PC-3 (cell line): ENCODE measurements around the gene MRM2. TPM values are rescaled to one million over a fixed set of nuclear protein-coding genes. Genes with fewer than 3 reads are reported as not detected.

Source experiments
- ATAC-seq: fragments of 200-7000 bp; cut with Tn5 transposase; 2 replicates; pipeline ENCODE4 v1.9.1; 2020; ENCODE audit warnings: mild to moderate bottlenecking, moderate library complexity
- BruUV-seq: library from RNA; stranded (reverse); fragments of 400-500 nt; replicated peaks from 2 replicates; lab custom pipeline; 2021; lab: Mats Ljungman, UMichigan
- CTCF ChIA-PET: fragments of 300-600 bp; sonication (Branson Sonifier 250); formaldehyde crosslinking; loops from one replicate; lab custom pipeline; 2022; ENCODE audit warnings: antibody characterized with exemption; lab: Charles Lee
- POLR2A ChIA-PET: fragments of 300-600 bp; sonication (Branson Sonifier 250); formaldehyde crosslinking; loops from one replicate; lab custom pipeline; 2022; ENCODE audit warnings: antibody characterized with exemption; ENCODE audit not compliant: unreplicated experiment; lab: Charles Lee
- DNase-seq: peaks from one replicate; pipeline ENCODE4 v3.0.0-alpha.2; 2015
- H2AFZ ChIP-seq: fragments of 300-600 bp; sonication (generic); 2 replicates; pipeline ENCODE4 v1.6.0; 2016; ENCODE audit warnings: antibody characterized with exemption, low read length
- H3F3A ChIP-seq: fragments of 300-600 bp; sonication (generic); one replicate; pipeline ENCODE4 v1.6.0; 2017; ENCODE audit warnings: antibody characterized with exemption, low read length, control low read depth, mild to moderate bottlenecking; ENCODE audit not compliant: unreplicated experiment
- H3K27ac ChIP-seq: fragments of 300-600 bp; sonication (generic); 2 replicates; pipeline ENCODE4 v1.5.1; 2016; ENCODE audit warnings: mild to moderate bottlenecking, low read length
- H3K27me3 ChIP-seq: fragments of 300-600 bp; sonication (generic); 2 replicates; pipeline ENCODE4 v1.6.1; 2016; ENCODE audit warnings: low read length, mixed read lengths
- H3K36me3 ChIP-seq: fragments of 300-600 bp; sonication (generic); 2 replicates; pipeline ENCODE4 v1.6.1; 2016; ENCODE audit warnings: low read depth, mixed run types, low read length, mixed read lengths
- H3K4me1 ChIP-seq: fragments of 300-600 bp; sonication (generic); 2 replicates; pipeline ENCODE4 v1.5.1; 2016; ENCODE audit warnings: low read length; ENCODE audit not compliant: insufficient read depth
- H3K4me2 ChIP-seq: fragments of 300-600 bp; sonication (generic); 2 replicates; pipeline ENCODE4 v1.6.0; 2016; ENCODE audit warnings: low read length
- H3K4me3 ChIP-seq: fragments of 300-600 bp; sonication (generic); 2 replicates; pipeline ENCODE4 v1.5.1; 2016; ENCODE audit warnings: mild to moderate bottlenecking, low read length, mixed read lengths
- H3K79me2 ChIP-seq: fragments of 300-600 bp; sonication (generic); 2 replicates; pipeline ENCODE4 v1.6.1; 2017; ENCODE audit warnings: low read length, mixed read lengths
- H3K9ac ChIP-seq: fragments of 300-600 bp; sonication (generic); 2 replicates; pipeline ENCODE4 v1.6.0; 2016; ENCODE audit warnings: mild to moderate bottlenecking, low read length
- H3K9me2 ChIP-seq: fragments of 300-600 bp; sonication (generic); replicated peaks from 2 replicates; pipeline ENCODE4 v1.6.1; 2016; ENCODE audit warnings: mixed run types, low read length, mixed read lengths
- H3K9me3 ChIP-seq: fragments of 300-600 bp; sonication (generic); 2 replicates; pipeline ENCODE4 v1.6.1; 2016; ENCODE audit warnings: low read length, mixed read lengths
- H4K20me1 ChIP-seq: fragments of 300-600 bp; sonication (generic); 2 replicates; pipeline ENCODE4 v1.6.1; 2016; ENCODE audit warnings: low read length, mixed read lengths
- CTCF ChIP-seq: fragments of 300-600 bp; sonication (generic); conservative IDR thresholded peaks from 2 replicates; pipeline ENCODE4 v1.5.1; 2017; ENCODE audit warnings: antibody characterized with exemption, low read depth, mild to moderate bottlenecking, low read length
- EZH2 ChIP-seq: fragments of 300-600 bp; sonication (generic); IDR thresholded peaks from one replicate; pipeline ENCODE4 v1.6.1; 2017; ENCODE audit warnings: antibody characterized with exemption, mild to moderate bottlenecking, low read length; ENCODE audit not compliant: unreplicated experiment
- EZH2phosphoT487 ChIP-seq: fragments of 300-600 bp; sonication (generic); IDR thresholded peaks from 2 replicates; pipeline ENCODE4 v1.6.1; 2018; ENCODE audit warnings: mild to moderate bottlenecking, antibody characterized with exemption, low read length, borderline replicate concordance
- intact Hi-C: fragments of 100-400 bp; cut with micrococcal nuclease; formaldehyde crosslinking; loops from 2 replicates; pipeline ENCODE4 v1.9.0; 2023
- microRNA-seq: library from miRNA; unstranded; fragments of <30 nt; microRNA quantifications from one replicate; pipeline ENCODE4 v1.1.0, GENCODE V29; 2020; ENCODE audit not compliant: unreplicated experiment
- total RNA-seq: library from RNA; depleted of rRNA; stranded (reverse); fragments of >200 nt; gene quantifications from 2 replicates; pipeline ENCODE4 v1.2.3, GENCODE V29; 2014; rRNA removed

Gene MRM2
- total RNA-seq, 1 experiment from 2014 or later, result 42.6 TPM

GRCh38 chr7:2190531-2190930, 51.5 kb downstream of the MRM2 start:
- Histone ChIP-seq H3K4me2 (no peak overlapping the region), H3K9me2 (no peaks in the 10 kb centered on the region), H3K4me3 (no peak overlapping the region), H3K79me2 (peaks cover 21% of the 10 kb centered on the region), H2AFZ (no peak overlapping the region), H3F3A (no peaks in the 10 kb centered on the region), H3K4me1 (no peaks in the 10 kb centered on the region), H3K27me3 (no peaks in the 10 kb centered on the region), H3K9me3 (no peaks in the 10 kb centered on the region), H4K20me1 (no peaks in the 10 kb centered on the region), H3K9ac (no peak overlapping the region), H3K27ac (no peak overlapping the region), H3K36me3 (peaks cover 22% of the 10 kb centered on the region)
- ATAC-seq (no peak), DNase-seq (no peak)
- no TSS peak for BruUV-seq
- intact Hi-C loops, result no loop called here
- TF ChIP-seq EZH2phosphoT487, result no peak
- TF ChIP-seq CTCF, result no peak
- no peak for TF ChIP-seq EZH2
- CTCF ChIA-PET, result no interaction called here
- POLR2A ChIA-PET, result no interaction called here

- H3K9me2 ChIP-seq, result no peaks in the 10 kb centered on the region
- H3F3A ChIP-seq, result no peaks in the 10 kb centered on the region
- no peak for TF ChIP-seq EZH2
- TF ChIP-seq CTCF, result no peak
- no peak for TF ChIP-seq EZH2phosphoT487
- H3K4me2 ChIP-seq, result no peak overlapping the region
- H3K4me3 ChIP-seq, result no peak overlapping the region
- H3K36me3 ChIP-seq, result peaks cover 13% of the 10 kb centered on the region
- ChIA-PET CTCF (no interaction called here), POLR2A (no interaction called here)
- no peak overlapping the region for H3K9ac ChIP-seq
- peaks cover 21% of the 10 kb centered on the region for H3K79me2 ChIP-seq
- no peak for DNase-seq
- no peaks in the 10 kb centered on the region for H3K27me3 ChIP-seq
- H3K4me1 ChIP-seq, result no peaks in the 10 kb centered on the region
- H4K20me1 ChIP-seq, result no peaks in the 10 kb centered on the region
- H3K9me3 ChIP-seq, result no peaks in the 10 kb centered on the region
- no peak overlapping the region for H2AFZ ChIP-seq
- H3K27ac ChIP-seq, result no peak overlapping the region
- BruUV-seq, result no TSS peak
- intact Hi-C loops, result no loop called here
- no peak for ATAC-seq
Measured at GRCh38 chr7:2186166-2186565, 55.8 kb downstream of the MRM2 start.

GRCh38 chr7:2185715-2186114, 56.3 kb downstream of the MRM2 start:
- intact Hi-C loops, result no loop called here
- no peaks in the 10 kb centered on the region for H3K9me2 ChIP-seq
- BruUV-seq, result no TSS peak
- H3K4me1 ChIP-seq, result no peaks in the 10 kb centered on the region
- peaks cover 21% of the 10 kb centered on the region for H3K79me2 ChIP-seq
- H3K27ac ChIP-seq, result no peak overlapping the region
- no peak overlapping the region for H3K4me2 ChIP-seq
- ChIA-PET POLR2A (no interaction called here), CTCF (no interaction called here)
- ATAC-seq (no peak), DNase-seq (no peak)
- TF ChIP-seq EZH2phosphoT487 (no peak), CTCF (no peak), EZH2 (no peak)
- H3F3A ChIP-seq, result no peaks in the 10 kb centered on the region
- H3K9me3 ChIP-seq, result no peaks in the 10 kb centered on the region
- no peak overlapping the region for H3K9ac ChIP-seq
- H3K4me3 ChIP-seq, result no peak overlapping the region
- no peaks in the 10 kb centered on the region for H4K20me1 ChIP-seq
- no peaks in the 10 kb centered on the region for H3K27me3 ChIP-seq
- H3K36me3 ChIP-seq, result peaks cover 15% of the 10 kb centered on the region
- no peak overlapping the region for H2AFZ ChIP-seq

Small RNA genes lying within 50 kb of the gene (microRNA-seq; reads per million reads assigned to microRNA genes)
- 0.75 reads per million for gene MIR6836

Other genes with a start within 250 kb of the MRM2 start
- gene MAD1L1, start 9.3 kb downstream of the MRM2 start, total RNA-seq, result 88.4 and 146 TPM in 2 replicates
- gene NUDT1, start within 50 bp of the MRM2 start, total RNA-seq, result 58.5 and 59.3 TPM in 2 replicates
- gene SNX8, start 72.2 kb upstream of the MRM2 start, total RNA-seq, result 12.3 and 20.5 TPM in 2 replicates
- 289 and 377 TPM in 2 replicates for gene EIF3B, start 112.6 kb upstream of the MRM2 start, total RNA-seq
- 12.2 and 12.9 TPM in 2 replicates for gene CHST12, start 161.4 kb upstream of the MRM2 start, total RNA-seq
- gene GRIFIN, start 234.2 kb upstream of the MRM2 start, total RNA-seq, result not detected in 2 replicates